CD1c-positive myeloid dendritic cell (primary cell): ENCODE measurements around the gene GAMT.
"Not testable (repeated sequence)": the region's sequence is repeated elsewhere in the genome, so short reads cannot be mapped to it uniquely, and the experiment has no call there.

Experiments used
- DNase-seq: peaks from one replicate; pipeline ENCODE4 v3.0.0-alpha.2; 2016; ENCODE audit errors: extremely low spot score

Gene GAMT

DNA sequence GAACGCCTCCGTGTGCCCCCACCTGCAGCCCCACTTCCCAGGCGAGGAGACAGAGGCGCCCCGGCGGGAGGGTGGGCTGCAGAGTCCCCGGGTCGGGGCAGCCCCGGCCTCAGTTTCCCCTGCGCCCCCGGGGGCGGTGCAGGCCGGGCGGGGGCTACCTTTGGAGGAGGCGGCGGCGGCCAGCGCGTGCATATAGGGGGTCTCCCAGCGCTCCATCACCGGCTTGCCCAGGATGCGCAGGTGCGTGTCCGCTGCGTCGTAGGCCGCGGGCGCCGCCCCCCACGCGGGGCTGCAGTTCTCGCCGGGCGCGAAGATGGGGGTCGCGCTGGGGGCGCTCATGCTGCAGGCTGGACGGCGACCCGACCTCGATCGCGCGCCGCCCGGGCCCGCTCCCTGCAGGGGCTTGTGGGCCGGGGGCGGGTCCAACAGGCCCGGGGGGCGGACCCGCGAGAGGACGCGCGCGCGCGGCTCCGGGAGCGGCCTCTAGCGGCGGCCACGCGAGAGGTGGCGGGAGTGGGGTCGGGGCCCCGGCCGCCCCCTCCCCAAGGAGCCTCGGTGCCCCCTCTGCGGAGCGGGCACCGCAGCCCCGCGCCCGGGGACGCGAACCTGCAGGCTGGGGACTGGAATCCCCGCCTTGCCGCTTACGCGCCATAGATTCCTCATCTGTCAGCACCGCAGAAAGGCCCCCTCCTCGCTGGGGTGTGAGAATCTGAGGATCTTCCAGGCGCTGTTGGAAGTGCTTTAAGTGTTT, at the start of gene GAMT:
Gene GAMT (minus strand): TSS at position 405 of the 751 bp plus-strand sequence. CDS start 66 bp downstream, at position 339.
- peak; percentile 37 for DNase-seq

- DNase-seq = no peak
These were observed 48.4 kb upstream of the GAMT start, which contains the start of gene APC2 for GRCh38 chr19:1449467-1450442. Gene APC2, plus strand, starts transcription at chr19:1450121. Its CDS starts 2,881 bp downstream, at chr19:1453002.

GRCh38 chr19:1447944-1448343, 46.6 kb upstream of the GAMT start:
- no peak for DNase-seq

DNA sequence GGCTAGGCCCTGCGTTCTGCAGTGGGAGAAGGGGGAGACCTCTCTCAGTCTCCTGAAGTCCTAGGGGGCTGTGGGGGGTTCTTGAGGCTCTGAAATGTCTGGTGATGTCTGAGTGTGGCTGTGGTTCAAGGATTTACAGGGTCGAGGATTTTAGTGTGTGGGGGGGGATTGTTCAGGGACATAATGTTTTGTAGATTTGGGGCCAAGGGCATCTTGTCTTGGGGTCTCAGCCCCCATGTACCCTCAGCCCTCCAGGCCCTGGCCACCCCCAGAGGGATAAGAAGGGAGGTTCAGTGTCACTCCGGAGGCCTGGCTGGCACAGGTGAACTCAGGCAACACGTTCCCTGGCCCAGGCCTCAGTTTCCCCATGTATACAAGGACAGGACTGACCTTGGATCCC, 46.2 kb upstream of the GAMT start:
- DNase-seq = no peak

GRCh38 chr19:1446713-1447481, 45.6 kb upstream of the GAMT start:
- peak; percentile 21 for DNase-seq

- no peak for DNase-seq
These were observed 44.8 kb upstream of the GAMT start for GRCh38 chr19:1445932-1446712.

- DNase-seq = peak; percentile 84
These were observed 44.0 kb upstream of the GAMT start for GRCh38 chr19:1445185-1445931.

- no peak for DNase-seq
These were observed 40.5 kb upstream of the GAMT start for GRCh38 chr19:1441677-1442438.

- DNase-seq = no peak
These were observed 39.7 kb upstream of the GAMT start for GRCh38 chr19:1441022-1441426.

GRCh38 chr19:1440418-1440801, 39.1 kb upstream of the GAMT start:
- DNase-seq = no peak

DNA sequence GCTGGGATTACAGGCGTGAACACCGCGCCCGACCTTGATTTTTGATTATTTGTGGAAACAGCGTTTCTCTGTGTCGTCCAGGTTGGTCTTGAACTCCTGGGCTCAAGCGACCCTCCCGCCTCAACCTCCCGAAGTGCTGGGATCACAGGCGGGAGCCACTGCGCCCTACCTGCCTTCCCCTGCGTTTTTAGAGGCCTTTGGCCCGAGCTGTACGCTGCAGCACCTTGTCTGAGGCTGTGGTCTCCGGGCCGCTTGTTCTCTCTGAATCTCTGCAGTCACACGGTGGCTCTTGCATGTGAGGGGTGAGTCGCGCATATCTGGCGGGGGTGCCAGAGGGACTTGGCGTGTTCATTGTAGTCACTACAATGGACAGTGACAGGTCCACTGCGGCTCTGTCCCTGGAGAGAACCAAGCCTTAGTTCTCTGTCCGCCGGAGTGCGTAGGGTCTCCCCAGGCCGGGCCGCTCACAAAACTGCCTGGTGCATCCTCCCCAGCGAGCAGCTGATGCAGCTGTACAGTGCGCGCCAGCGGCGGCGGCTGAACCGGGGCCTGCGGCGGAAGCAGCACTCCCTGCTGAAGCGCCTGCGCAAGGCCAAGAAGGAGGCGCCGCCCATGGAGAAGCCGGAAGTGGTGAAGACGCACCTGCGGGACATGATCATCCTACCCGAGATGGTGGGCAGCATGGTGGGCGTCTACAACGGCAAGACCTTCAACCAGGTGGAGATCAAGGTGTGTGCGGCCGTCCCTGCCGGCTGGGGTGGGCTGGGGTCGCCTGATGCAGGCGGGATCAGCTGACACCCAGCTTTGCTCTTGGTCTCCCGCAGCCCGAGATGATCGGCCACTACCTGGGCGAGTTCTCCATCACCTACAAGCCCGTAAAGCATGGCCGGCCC, 38.4 kb upstream of the GAMT start:
- not testable (repeated sequence) for DNase-seq

DNA sequence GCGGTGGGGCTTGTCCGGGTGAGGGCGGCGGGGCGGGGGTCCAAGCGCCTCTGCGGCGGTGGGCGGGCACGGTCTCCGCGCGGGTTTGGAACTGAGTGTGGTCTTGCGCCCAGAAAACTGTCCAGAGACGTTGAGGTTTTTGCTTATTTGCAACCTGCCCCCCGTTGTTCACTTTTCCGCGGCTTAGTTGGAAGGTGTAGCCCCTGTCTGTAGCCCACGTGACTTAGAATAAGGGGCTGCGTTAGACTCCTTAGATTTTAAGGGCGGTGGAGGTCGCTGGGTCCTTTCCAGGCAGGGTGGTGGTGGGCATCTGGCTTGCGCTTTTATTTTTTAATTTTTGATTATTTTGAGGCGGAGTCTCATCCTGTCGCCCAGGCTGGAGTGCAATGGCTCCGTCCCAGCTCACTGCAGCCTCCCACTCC, 37.6 kb upstream of the GAMT start:
- no peak for DNase-seq

- DNase-seq = peak; percentile 99
These were observed 36.9 kb upstream of the GAMT start, which contains the start of gene RPS15 for GRCh38 chr19:1438035-1438932. Gene RPS15, plus strand, starts transcription at chr19:1438396. Its CDS starts 30 bp downstream, at chr19:1438426.

- no peak for DNase-seq
These were observed 36.3 kb upstream of the GAMT start for GRCh38 chr19:1437609-1438008.

GRCh38 chr19:1435378-1435989, 34.1 kb upstream of the GAMT start:
- DNase-seq = peak; percentile 34

DNA sequence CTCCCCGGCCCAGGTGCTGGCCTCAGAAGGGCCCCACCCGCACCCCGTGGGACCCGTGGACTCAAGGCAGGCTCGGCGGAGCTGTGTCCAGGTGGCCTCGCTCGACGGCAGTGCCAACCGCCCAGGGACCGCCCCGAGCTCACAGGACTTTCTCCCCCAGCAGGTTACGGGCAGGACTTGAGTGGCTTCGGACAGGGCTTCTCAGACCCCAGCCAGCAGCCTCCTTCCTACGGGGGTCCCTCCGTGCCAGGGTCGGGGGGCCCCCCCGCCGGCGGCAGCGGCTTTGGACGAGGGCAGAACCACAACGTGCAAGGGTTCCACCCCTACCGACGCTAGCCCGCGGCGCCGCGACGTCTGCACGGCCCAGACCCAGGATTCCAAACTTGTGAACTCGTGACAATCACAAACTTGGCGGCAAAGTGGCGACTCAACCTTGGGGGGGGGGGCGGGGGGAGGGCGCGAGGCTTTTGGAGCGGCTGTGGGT, 33.3 kb upstream of the GAMT start:
- DNase-seq = no peak

GRCh38 chr19:1434040-1434366, 32.7 kb upstream of the GAMT start:
- no peak for DNase-seq
